K562 (cell line): ENCODE data around the gene CD160. TPM values are rescaled to one million over a fixed set of nuclear protein-coding genes. Genes with fewer than 3 reads are reported as not detected.

Source experiments
- C11orf30 ChIP-seq: fragments of 450-650 bp; IDR thresholded peaks from 2 replicates; pipeline ENCODE4 v1.6.1; 2016; ENCODE audit warnings: low read depth, mild to moderate bottlenecking
- CHAMP1 ChIP-seq: fragments of 450-650 bp; IDR thresholded peaks from 2 replicates; pipeline ENCODE4 v1.6.1; 2016; ENCODE audit warnings: mild to moderate bottlenecking
- KDM1A ChIP-seq, 2 experiments: fragments of 450-650 bp; IDR thresholded peaks; 2 replicates each; pipeline ENCODE4 v1.6.1; 2016; ENCODE audit warnings: mild to moderate bottlenecking in 2 of 2
- KLF16 ChIP-seq: IDR thresholded peaks from 2 replicates; pipeline ENCODE4 v1.6.1; 2016; ENCODE audit warnings: antibody characterized with exemption
- MAFG ChIP-seq: fragments of 450-650 bp; conservative IDR thresholded peaks from 2 replicates; pipeline ENCODE4 v1.6.1; 2016; ENCODE audit warnings: missing genetic modification characterization, missing compliant biosample characterization
- NCOA4 ChIP-seq: fragments of 450-650 bp; IDR thresholded peaks from 2 replicates; pipeline ENCODE4 v1.6.1; 2018; ENCODE audit warnings: mild to moderate bottlenecking; ENCODE audit not compliant: partially characterized antibody
- NFE2 ChIP-seq: IDR thresholded peaks from 2 replicates; pipeline ENCODE4 v1.6.1; 2014; ENCODE audit warnings: antibody characterized with exemption, low read depth
- SAFB2 ChIP-seq: fragments of 200-400 bp; formaldehyde crosslinking; IDR thresholded peaks from 2 replicates; pipeline ENCODE4 v1.6.1; 2018; ENCODE audit warnings: borderline replicate concordance, low read length, low read depth, moderate library complexity; ENCODE audit not compliant: severe bottlenecking
- SFPQ ChIP-seq: fragments of 200-400 bp; formaldehyde crosslinking; IDR thresholded peaks from 2 replicates; pipeline ENCODE4 v1.6.1; 2017; ENCODE audit warnings: mild to moderate bottlenecking, low read depth, low read length, moderate library complexity
- XRCC5 ChIP-seq: fragments of 200-400 bp; formaldehyde crosslinking; IDR thresholded peaks from 2 replicates; pipeline ENCODE4 v1.6.1; 2017; ENCODE audit warnings: low read depth, mild to moderate bottlenecking, low read length
- ZBTB7A ChIP-seq: IDR thresholded peaks from 2 replicates; pipeline ENCODE4 v1.6.1; 2011; ENCODE audit warnings: low read depth, mild to moderate bottlenecking, low read length, moderate library complexity, borderline replicate concordance; ENCODE audit not compliant: control insufficient read depth
- ZBTB9 ChIP-seq: fragments of 450-650 bp; formaldehyde crosslinking; IDR thresholded peaks from 2 replicates; pipeline ENCODE4 v1.4.0; 2020; ENCODE audit warnings: mild to moderate bottlenecking, moderate library complexity
- ZFP36 ChIP-seq: fragments of 150-350 bp; IDR thresholded peaks from 2 replicates; pipeline ENCODE4 v1.6.1; 2018; ENCODE audit warnings: low read length, low read depth; ENCODE audit not compliant: partially characterized antibody
- ZNF592 ChIP-seq: fragments of 450-650 bp; IDR thresholded peaks from 2 replicates; pipeline ENCODE4 v1.6.1; 2017; ENCODE audit warnings: antibody characterized with exemption, mild to moderate bottlenecking
- polyA plus RNA-seq, 8 experiments: library from polyadenylated mRNA; depleted of rRNA in 4 of 8; stranded (reverse) in 5 of 8; unstranded in 3 of 8; fragments of >200 nt; fragmentation: Nextera tagmentation in 2 of 8; fragmentation: Illumina TruSeq in 1 of 8; extraction: Ambion mirVana in 2 of 8; extraction: Trizol in 1 of 8; gene quantifications; 2 replicates each; pipeline versions ENCODE4 v1.2.1 to v1.2.3, GENCODE V29; 2011 to 2014; ENCODE audit warnings: inconsistent platforms in 1 of 8, missing spikeins in 1 of 8
- total RNA-seq, 7 experiments: library from RNA; depleted of rRNA in 6 of 7; stranded (reverse); fragments of >200 nt in 6 of 7; fragmentation: Illumina TruSeq in 2 of 7; extraction: Trizol in 2 of 7; gene quantifications; 2 replicates each; pipeline versions ENCODE4 v1.2.1 to v1.2.3, GENCODE V29; 2011 to 2021; ENCODE audit warnings: low replicate concordance in 1 of 7
- TF ChIP-seq, protein P1 (sequence below): fragments of 450-650 bp; IDR thresholded peaks from 2 replicates; pipeline ENCODE4 v1.6.1; 2016; ENCODE audit warnings: borderline replicate concordance

Gene CD160
- total and polyA plus RNA-seq, 9 of the 15 experiments (the other 6 are each of a cell fraction or from before 2014, with no cell fraction given), result 0.01 TPM; not detected in 8

DNA sequence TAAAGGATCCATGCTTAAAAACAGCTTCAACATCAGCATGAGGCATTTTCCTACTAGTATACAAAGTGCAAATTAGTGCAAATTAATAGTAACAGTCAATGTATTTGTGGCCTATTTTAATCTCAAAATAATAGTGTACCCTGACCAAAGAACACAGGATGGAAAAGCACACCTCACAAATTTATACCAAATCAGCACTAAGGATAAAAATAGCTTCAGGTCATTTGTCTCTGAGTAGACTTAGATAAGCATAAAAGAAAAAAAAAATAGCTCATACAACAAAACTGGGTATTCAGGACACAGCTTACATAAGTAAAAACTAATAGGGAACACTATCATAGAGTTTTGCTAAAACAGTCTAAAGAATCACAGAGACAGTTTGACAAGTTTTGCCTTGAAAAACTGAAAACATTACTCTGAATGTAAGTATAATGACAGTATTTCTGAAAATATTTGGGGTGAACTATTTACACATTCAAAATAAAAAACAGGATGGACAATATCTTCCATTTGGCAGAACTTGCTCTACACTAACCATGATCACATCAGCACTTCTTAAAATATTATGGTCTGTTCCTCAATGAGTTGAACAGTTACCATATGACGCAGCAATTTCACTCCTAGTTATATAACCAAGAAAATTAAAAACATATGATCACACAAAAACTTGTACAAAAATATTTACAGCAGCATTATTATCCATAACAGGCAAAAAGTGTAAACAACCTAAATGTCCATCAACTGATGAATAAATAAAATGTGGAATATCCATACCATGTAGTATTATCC, 58.3 kb downstream of the CD160 start (continued):
- TF ChIP-seq SFPQ (no peak), C11orf30 (peak; percentile 77), SAFB2 (no peak), CHAMP1 (no peak), ZBTB9 (no peak), KLF16 (no peak), ZNF592 (0 out of 2 replicates have a peak, but pooled peaks have one; percentile 56), NCOA4 (no peak), XRCC5 (no peak), KDM1A (IDR thresholded peaks at IDR 0.05) (no peak), NFE2 (peak; percentile 74), ZFP36 (no peak), MAFG (tag) (peak; percentile 82), ZBTB7A (no peak)
- TF ChIP-seq, protein P1, sequence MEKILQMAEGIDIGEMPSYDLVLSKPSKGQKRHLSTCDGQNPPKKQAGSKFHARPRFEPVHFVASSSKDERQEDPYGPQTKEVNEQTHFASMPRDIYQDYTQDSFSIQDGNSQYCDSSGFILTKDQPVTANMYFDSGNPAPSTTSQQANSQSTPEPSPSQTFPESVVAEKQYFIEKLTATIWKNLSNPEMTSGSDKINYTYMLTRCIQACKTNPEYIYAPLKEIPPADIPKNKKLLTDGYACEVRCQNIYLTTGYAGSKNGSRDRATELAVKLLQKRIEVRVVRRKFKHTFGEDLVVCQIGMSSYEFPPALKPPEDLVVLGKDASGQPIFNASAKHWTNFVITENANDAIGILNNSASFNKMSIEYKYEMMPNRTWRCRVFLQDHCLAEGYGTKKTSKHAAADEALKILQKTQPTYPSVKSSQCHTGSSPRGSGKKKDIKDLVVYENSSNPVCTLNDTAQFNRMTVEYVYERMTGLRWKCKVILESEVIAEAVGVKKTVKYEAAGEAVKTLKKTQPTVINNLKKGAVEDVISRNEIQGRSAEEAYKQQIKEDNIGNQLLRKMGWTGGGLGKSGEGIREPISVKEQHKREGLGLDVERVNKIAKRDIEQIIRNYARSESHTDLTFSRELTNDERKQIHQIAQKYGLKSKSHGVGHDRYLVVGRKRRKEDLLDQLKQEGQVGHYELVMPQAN, result no peak
